Liver (tissue), 3 donors: Measurements from ENCODE around the gene GIMAP6.

Experiments used
- HNF4A ChIP-seq, 2 donors: conservative IDR thresholded peaks; 2 replicates each; pipeline ENCODE4 v1.6.1; 2016; ENCODE audit warnings: antibody characterized with exemption in 2 of 2, mild to moderate bottlenecking in 2 of 2
- TF ChIP-seq, protein P1 (sequence below): fragments of 150-350 bp; IDR thresholded peaks from 2 replicates; pipeline ENCODE4 v1.5.1; 2017; ENCODE audit warnings: improper control_type of control experiment, low read depth, low read length; ENCODE audit not compliant: missing input control
- TF ChIP-seq, protein P2 (sequence below): IDR thresholded peaks from 2 replicates; pipeline ENCODE4 v1.6.1; 2016; ENCODE audit warnings: antibody characterized with exemption, mild to moderate bottlenecking
- donor health status: healthy.
- donor health status: healthy.

DNA sequence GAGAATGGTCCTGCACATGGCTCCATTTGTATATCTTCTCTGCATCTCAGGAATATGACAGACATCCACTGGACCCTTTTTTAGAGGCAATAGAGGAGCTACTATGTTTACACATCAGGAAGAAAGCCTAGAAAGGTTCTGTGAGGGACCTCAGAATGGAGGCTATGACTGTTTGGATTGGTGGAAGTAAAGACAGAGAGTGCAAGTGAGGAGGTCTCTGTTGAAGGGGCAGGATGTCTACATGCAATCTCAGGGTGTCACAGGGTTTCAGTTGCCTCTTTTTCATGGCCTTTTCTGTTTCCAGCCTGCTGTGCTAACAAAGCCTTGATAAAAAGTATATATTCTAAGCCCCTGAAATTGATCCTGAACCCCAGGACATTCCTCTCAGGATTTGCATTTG, 9.7 kb upstream of the GIMAP6 start:
- no peak for TF ChIP-seq HNF4A (conservative IDR thresholded peaks at IDR 0.05)
- TF ChIP-seq, protein P1, sequence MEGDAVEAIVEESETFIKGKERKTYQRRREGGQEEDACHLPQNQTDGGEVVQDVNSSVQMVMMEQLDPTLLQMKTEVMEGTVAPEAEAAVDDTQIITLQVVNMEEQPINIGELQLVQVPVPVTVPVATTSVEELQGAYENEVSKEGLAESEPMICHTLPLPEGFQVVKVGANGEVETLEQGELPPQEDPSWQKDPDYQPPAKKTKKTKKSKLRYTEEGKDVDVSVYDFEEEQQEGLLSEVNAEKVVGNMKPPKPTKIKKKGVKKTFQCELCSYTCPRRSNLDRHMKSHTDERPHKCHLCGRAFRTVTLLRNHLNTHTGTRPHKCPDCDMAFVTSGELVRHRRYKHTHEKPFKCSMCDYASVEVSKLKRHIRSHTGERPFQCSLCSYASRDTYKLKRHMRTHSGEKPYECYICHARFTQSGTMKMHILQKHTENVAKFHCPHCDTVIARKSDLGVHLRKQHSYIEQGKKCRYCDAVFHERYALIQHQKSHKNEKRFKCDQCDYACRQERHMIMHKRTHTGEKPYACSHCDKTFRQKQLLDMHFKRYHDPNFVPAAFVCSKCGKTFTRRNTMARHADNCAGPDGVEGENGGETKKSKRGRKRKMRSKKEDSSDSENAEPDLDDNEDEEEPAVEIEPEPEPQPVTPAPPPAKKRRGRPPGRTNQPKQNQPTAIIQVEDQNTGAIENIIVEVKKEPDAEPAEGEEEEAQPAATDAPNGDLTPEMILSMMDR = no peak
- TF ChIP-seq, protein P2, sequence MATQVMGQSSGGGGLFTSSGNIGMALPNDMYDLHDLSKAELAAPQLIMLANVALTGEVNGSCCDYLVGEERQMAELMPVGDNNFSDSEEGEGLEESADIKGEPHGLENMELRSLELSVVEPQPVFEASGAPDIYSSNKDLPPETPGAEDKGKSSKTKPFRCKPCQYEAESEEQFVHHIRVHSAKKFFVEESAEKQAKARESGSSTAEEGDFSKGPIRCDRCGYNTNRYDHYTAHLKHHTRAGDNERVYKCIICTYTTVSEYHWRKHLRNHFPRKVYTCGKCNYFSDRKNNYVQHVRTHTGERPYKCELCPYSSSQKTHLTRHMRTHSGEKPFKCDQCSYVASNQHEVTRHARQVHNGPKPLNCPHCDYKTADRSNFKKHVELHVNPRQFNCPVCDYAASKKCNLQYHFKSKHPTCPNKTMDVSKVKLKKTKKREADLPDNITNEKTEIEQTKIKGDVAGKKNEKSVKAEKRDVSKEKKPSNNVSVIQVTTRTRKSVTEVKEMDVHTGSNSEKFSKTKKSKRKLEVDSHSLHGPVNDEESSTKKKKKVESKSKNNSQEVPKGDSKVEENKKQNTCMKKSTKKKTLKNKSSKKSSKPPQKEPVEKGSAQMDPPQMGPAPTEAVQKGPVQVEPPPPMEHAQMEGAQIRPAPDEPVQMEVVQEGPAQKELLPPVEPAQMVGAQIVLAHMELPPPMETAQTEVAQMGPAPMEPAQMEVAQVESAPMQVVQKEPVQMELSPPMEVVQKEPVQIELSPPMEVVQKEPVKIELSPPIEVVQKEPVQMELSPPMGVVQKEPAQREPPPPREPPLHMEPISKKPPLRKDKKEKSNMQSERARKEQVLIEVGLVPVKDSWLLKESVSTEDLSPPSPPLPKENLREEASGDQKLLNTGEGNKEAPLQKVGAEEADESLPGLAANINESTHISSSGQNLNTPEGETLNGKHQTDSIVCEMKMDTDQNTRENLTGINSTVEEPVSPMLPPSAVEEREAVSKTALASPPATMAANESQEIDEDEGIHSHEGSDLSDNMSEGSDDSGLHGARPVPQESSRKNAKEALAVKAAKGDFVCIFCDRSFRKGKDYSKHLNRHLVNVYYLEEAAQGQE = no peak
